HFF-Myc (cell line): Measurements from ENCODE around the gene DSE.

ENCODE experiments used
- DNase-seq: peaks from one replicate; pipeline ENCODE4 v3.0.0-alpha.2; 2011; ENCODE audit warnings: low read depth; ENCODE audit errors: extremely low read depth
- H3K4me3 ChIP-seq: replicated peaks from 2 replicates; pipeline ENCODE4 v1.5.1; 2011; ENCODE audit warnings: low read depth, mild to moderate bottlenecking, control low read depth, low read length
- CTCF ChIP-seq: IDR thresholded peaks from 2 replicates; pipeline ENCODE4 v1.5.1; 2012; ENCODE audit warnings: mild to moderate bottlenecking, low read depth, low read length, control low read depth; ENCODE audit errors: missing control alignments

DSE gene

GRCh38 chr6:116445102-116445501 is 74.4 kb downstream of the DSE start:
- DNase-seq, result no peak
- TF ChIP-seq CTCF, result no peak
- H3K4me3 ChIP-seq, result no peak overlapping the region

GRCh38 chr6:116446399-116446798 is 75.7 kb downstream of the DSE start:
- DNase-seq, result no peak
- no peak for TF ChIP-seq CTCF
- no peak overlapping the region for H3K4me3 ChIP-seq

GRCh38 chr6:116447052-116447451 is 76.3 kb downstream of the DSE start:
- no peak for TF ChIP-seq CTCF
- no peak overlapping the region for H3K4me3 ChIP-seq
- DNase-seq, result no peak

GRCh38 chr6:116447496-116448011 is 76.8 kb downstream of the DSE start:
- no peak overlapping the region for H3K4me3 ChIP-seq
- no peak for TF ChIP-seq CTCF
- DNase-seq, result no peak

GRCh38 chr6:116449565-116449964 is 78.8 kb downstream of the DSE start:
- H3K4me3 ChIP-seq, result no peak overlapping the region
- TF ChIP-seq CTCF, result no peak
- DNase-seq, result no peak

- no peak for DNase-seq
- TF ChIP-seq CTCF, result no peak
- H3K4me3 ChIP-seq, result no peak overlapping the region
These were observed 79.5 kb downstream of the DSE start for GRCh38 chr6:116450185-116450710.
